Forelimb muscle (tissue), 1 donor: ENCODE results near the gene TTC23. TPM values are rescaled to one million over a fixed set of nuclear protein-coding genes. Genes with fewer than 3 reads are reported as not detected.

Source experiments
- DNase-seq: peaks from one replicate; pipeline ENCODE4 v3.0.0-alpha.2; 2013; ENCODE audit warnings: low read depth
- polyA plus RNA-seq: library from polyadenylated mRNA; unstranded; fragments of 120-200 nt; gene quantifications from one replicate; pipeline ENCODE4 v1.2.1, GENCODE V29; 2013; ENCODE audit not compliant: insufficient read length

The TTC23 gene
- polyA plus RNA-seq: 19.3 TPM

DNA sequence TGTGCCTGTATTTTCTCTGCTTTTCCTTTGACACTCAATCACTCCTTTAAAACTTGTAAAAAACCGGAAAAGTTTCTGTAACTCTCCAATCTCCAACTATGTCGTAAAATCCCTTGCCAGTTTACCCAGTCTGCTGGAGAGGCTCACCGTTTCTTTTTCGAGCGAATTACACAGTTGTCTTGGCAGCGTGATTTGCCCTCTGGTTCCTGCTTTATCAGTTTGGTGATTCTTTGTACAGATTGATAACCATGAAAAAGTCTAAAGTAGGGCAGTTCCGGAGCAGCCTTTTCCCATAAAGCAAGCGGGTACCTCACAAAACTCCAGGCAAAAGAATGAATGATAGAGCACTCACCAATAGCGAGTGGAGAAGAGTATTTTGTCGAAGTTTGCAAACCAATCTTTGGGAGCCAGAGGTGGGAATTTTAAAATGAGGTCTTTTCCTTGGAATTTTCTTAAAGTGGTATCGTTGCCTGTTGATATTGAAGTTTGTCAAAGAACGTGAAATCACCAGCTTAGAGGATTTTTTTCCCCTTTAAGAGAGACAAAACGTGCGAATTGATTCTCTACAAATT is at the start of gene TTC23:
TSS of gene TTC23 (minus strand) at position 312 of the 572 bp plus-strand sequence. CDS start 20,869 bp downstream, outside the sequence.
- peak; percentile 91 for DNase-seq

DNA sequence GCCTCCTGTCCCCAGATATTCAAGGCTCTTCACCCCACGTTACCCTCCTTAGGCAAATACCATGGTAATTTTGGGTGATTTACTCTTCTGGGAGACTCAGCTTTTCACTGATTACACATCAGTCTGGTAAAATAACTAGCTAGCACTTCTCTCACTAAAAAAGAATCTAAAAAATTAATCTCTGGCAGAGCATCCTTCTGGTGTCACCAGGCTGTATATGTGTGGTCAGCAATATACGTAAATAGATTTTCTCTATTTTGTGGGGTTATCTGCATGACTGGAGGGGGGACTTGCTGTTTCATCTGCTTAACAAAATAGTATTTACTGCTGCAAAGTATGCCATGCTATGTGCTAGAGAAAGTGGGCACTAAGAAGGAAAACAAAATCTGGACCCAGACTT is 47.0 kb upstream of the TTC23 start:
- DNase-seq: no peak

GRCh38 chr15:99295840-99296239 is 46.5 kb upstream of the TTC23 start:
- DNase-seq: no peak

DNA sequence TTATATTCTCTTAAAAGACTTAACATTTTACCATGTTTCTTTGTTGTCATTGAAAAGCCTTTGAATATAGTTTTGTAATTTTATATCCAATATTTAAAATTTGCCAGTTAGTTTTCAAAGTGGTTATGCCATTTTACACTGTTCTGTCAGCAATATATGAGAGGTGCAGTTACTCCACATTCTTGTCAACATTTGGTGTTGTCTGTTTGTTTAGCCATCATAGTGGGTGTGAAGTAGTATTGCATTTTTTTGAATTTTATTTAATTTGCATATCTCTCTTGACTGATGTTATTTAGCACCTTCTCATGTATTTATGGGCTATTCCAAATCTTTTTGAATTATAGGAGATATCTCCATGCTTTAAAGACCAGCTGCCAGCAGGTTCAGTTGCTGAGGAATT is 42.3 kb upstream of the TTC23 start:
- no peak for DNase-seq

DNA sequence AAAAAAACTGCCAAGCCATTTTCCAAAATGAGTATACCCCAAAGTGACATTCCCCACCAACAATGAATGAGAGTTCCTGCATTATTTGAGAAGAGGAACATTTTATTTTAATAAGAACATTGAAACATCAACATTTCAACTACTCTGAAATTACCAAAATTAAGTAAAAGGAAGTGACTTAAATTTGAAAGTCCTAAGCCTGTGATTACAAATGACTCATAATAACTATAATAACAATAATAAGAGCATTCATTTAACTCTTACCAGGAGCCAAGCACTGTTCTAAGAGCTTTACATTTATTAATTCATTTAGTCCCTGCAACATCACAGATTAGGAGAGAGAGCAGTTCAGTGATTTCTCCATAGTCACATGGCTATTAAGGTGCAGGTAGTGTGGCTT is 34.3 kb upstream of the TTC23 start:
- DNase-seq: no peak

DNA sequence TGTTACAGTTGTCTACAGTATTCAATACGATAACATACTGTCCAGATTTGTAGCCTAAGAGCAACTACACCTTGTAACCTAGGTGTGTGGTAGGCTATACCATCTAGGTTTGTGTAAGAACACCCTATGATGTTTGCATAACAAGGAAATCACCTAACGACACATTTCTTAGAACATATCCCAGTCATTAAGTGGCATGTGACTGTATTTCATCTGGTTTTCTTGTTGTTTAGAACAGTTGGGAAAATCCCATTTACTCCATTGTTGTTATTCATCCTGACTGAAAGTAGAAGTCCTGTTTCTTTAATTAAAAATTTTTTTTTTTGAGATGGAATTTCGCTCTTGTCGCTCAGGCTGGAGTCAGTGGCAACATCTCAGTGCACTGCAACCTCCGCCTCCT is 33.2 kb upstream of the TTC23 start:
- no peak for DNase-seq

GRCh38 chr15:99282121-99282520 is 32.7 kb upstream of the TTC23 start:
- DNase-seq: no peak

DNA sequence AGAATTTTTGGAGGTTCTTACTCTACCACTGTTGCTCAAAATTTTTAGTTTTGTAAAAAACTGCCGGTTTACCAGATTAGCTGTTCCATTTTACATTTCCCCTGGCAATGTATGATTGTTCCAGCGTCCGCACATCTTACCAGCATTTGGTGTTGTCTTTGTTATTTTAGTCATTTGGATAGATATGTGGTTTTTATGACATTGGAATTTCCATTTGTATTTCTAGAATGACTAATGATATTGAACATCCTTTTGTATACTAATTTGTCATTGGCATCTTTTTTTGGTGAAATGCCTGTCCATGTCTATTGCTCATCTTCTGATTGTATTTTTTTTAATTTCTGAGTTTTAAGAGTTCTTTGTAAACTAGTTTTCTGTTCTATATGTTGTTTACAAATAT is 30.4 kb upstream of the TTC23 start:
- DNase-seq: no peak

DNA sequence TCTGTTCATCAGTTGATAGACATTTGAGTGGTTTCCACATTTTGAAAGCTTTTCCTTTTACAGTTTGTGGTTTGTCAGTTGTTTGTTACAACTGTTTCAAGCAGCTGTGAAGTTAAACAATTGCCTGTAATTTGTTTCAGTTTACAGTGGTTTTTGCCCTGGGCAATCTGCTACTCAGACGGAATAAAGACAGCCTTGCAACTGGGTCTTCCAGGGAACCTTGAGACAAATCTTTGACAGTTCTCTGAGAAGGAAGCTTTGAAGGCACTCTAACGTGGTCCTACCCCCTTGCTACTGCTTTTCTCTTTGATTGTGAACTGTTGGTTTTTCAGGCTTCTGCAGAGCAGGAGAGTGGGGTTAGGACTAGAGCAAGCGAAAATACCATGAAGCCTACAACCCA is 29.9 kb upstream of the TTC23 start:
- no peak for DNase-seq

DNA sequence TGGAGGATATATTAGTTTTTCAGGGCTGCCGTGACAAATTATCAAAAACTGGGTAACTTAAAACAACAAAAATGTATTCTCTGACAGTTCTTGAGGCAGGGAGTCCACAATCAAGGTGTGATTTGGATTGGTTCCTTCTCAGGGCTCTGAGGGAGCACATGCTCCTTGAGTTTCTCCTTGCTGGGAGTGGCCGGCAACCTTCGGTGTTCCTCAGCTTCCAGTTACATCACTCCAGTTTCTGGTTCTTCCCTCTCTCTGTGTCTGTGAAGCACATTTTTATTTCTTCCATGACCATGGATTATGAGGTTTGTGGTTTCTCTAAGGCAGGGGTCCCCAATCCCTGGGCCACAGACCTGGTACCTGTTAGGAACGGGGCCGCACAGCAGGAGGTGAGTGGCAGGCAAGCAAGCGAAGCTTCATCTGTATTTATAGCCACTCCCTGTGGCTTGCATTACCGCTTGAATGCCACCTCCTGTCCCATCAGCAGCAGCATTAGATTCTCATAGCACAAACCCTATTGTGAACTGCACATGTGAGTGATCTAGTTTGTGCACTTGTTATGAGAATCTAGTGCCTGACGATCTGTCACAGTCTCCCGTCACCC is 26.2 kb upstream of the TTC23 start:
- no peak for DNase-seq

DNA sequence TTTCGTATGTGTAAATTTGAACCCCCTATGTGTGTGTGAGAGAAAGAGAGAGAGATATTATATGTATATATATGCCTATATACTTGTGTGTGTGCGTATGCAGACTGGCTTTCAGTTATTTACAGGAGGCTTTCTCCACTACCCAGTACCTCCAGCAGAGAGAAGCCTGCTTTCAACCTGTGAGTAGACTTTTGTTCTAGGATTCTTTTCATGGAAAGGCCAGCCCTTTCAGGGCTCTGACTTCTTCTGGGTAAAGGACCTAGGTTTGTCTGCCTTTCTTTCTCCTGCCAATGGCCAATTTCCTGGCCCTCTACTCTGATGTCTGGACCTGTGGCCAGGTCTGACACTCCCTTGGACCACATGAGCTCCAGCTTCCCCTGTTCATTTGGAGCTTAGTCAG is 25.7 kb upstream of the TTC23 start:
- DNase-seq: no peak

DNA sequence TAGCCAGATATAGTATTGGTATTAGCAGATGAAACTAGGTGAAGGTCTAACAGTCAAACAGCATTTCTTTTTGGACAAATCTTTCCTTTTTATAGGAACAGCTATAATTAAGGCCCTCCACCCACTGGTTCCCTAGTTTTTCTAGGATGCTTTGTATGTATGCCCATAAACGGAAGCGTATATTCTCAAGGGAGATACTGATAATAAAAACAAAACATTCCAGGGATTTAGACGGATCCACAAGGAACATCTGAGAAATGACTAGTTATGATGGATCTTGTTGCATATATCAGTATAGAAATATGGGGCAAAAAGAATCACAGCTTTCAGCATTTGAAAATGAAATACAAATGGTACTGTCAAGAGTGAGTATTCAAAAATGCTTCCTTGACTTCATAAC is 24.4 kb upstream of the TTC23 start:
- no peak for DNase-seq

DNA sequence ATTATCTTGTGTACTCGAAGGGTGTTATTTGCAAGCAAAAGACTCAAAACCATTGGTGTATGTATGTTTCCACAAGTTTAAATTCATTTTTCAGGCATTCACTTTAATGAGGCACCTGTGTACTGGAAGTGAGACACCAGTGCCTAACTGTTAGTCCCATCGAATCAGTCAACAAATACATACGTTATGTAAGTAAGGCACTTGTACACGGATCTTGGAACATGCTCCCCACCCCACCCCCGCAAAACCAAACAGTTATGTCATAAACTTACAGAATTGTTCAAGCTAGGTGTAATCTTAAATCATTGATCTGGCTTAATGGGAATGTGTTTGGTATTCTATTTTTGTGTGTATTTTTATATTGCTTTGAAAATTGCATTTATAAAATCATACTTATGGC is 19.1 kb upstream of the TTC23 start:
- no peak for DNase-seq

- no peak for DNase-seq
Measured at GRCh38 chr15:99267957-99268356, 18.6 kb upstream of the TTC23 start.

DNA sequence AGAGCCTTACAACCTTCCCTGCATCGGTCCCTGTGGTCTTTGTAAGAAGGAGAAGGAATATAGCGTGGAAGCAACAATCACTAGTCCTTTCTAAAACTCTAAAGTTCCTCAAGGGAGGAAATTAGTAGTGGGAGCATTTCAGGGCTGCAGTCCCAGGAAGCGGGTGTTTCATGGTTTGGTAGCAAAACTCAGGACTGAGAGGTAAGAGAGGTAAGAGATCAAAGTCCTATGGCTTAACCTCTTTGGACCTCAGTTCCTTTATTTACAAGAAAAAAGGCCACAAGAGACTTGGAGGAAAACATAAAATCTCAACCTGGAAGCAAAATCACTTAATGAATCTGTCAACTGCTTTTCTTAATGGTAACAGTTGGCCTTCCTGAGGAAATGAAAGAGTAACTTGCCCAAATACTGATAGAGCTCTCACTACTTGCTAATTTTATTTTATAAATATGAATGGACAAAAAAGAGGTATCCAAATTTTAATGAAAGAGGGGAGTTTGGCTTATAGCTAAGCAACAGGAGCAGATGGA is 16.2 kb upstream of the TTC23 start:
- no peak for DNase-seq

DNA sequence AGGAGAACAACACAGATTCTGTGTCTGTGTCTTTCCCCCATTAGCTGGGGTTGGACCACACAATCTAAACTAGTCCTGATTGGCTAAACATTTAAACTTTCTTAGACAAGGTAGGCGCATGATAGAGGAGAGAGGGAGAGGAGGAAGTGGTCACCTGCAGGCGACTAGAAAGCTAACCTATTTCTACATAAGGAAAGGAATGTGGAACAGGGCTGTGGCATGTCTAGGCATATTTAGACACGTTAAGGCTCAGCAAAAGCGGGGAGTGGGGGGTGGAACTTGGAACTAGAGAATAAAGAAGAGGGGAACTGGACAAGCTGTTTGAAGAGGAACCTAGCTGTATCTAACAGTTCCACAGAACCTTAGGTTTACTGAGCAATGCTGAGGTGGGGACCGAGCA is 14.7 kb upstream of the TTC23 start:
- no peak for DNase-seq

- no peak for DNase-seq
Measured at GRCh38 chr15:99257107-99257750, 7.8 kb upstream of the TTC23 start.

- DNase-seq: no peak
Measured at GRCh38 chr15:99253381-99254090, 4.2 kb upstream of the TTC23 start.

- DNase-seq: no peak
Measured at GRCh38 chr15:99252326-99252725, 2.9 kb upstream of the TTC23 start.

DNA sequence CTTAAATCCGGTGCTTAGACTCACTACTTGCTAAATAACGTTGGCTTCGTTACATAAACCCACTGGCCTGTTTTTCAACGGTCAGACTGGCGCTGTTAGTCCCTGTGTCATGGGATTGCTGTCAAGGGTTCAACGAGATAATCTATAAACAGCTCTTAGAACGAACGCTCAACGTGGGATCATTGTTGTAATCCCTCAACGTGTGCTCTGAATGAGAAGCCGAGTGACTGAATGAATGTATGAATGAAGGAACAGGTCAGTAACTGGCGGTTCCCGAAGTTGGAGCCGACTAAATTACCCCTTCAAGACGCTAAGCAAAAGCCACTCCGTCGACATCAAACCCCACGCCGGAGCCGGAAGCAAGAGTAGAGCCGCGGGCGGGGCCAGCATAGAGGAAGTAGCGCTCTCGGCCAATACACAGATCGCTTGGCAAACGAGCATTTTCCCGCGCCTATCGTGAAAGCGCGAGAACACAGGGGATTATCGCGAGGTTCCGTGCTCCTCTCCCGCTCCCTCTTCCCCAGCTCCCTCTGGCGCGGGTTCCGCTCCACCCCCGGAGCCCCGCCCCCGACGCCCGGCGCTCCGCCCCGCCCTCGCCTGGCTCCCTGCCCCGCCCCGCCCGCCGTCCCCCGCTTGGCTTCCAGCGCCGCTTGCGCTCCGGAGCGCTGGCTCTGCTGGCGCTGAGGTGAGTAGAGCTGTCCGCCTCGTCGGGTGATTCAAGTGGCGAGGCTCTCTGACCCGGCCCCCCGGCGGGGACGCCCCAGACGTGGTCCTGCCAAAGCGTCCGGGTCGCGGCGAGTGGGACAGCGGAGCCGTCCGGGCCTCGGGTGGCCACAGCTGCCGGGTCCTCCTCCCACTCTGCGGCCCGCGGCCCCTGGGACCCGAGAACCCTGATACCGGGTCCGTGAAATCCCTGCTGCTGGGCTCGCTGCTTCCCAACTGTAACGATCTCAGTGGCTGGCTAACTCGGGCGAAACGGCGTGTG is 1.8 kb upstream of the TTC23 start, which contains the start of gene LRRC28:
TSS of gene LRRC28 (plus strand) at position 625 of the 985 bp plus-strand sequence. CDS start 4,477 bp downstream, outside the sequence.
- peak; percentile 99 for DNase-seq

GRCh38 chr15:99250494-99250856 is 1.1 kb upstream of the TTC23 start:
- DNase-seq: no peak
